Progenitor cell of endocrine pancreas (in vitro differentiated cells): ENCODE results near the gene ZFAND3. TPM values are rescaled to one million over a fixed set of nuclear protein-coding genes. Genes with fewer than 3 reads are reported as not detected.

Experiments
- DNase-seq: peaks from one replicate; pipeline ENCODE4 v3.0.0; 2021; ENCODE audit warnings: low spot score; ENCODE audit not compliant: unreplicated experiment
- H3K27ac Mint-ChIP-seq: 2 replicates; pipeline ENCODE4 v1.8.0; 2021; ENCODE audit warnings: mild to moderate bottlenecking, moderate library complexity, mixed read lengths
- H3K27me3 Mint-ChIP-seq: 2 replicates; pipeline ENCODE4 v1.8.0; 2021; ENCODE audit warnings: mixed read lengths
- H3K36me3 Mint-ChIP-seq: 2 replicates; pipeline ENCODE4 v1.8.0; 2022; ENCODE audit warnings: mixed read lengths; ENCODE audit not compliant: insufficient read depth
- H3K4me1 Mint-ChIP-seq: 2 replicates; pipeline ENCODE4 v1.8.0; 2021; ENCODE audit warnings: low read depth, mixed read lengths
- H3K4me3 Mint-ChIP-seq: 2 replicates; pipeline ENCODE4 v1.8.0; 2021; ENCODE audit warnings: low read depth, mild to moderate bottlenecking, moderate library complexity, mixed read lengths
- H3K9me3 Mint-ChIP-seq: 2 replicates; pipeline ENCODE4 v1.8.0; 2021; ENCODE audit warnings: low read depth, mixed read lengths
- CTCF ChIP-seq: fragments of 200-600 bp; sonication (generic); IDR thresholded peaks from one replicate; pipeline ENCODE4 v1.5.0; 2021; ENCODE audit warnings: antibody characterized with exemption, mild to moderate bottlenecking; ENCODE audit not compliant: unreplicated experiment
- total RNA-seq: library from RNA; stranded (reverse); gene quantifications from 2 replicates; pipeline ENCODE4 v1.2.1, GENCODE V29; 2021

ZFAND3 gene
- total RNA-seq, 1 donor from 2014 or later, result 102 TPM

GRCh38 chr6:37974381-37974780 lies 154.9 kb downstream of the ZFAND3 start:
- no peak for DNase-seq
- TF ChIP-seq CTCF, result no peak
- peaks cover 19% of the 10 kb centered on the region for H3K36me3 Mint-ChIP-seq
- H3K27ac Mint-ChIP-seq, result no peak overlapping the region
- no peak overlapping the region for H3K4me3 Mint-ChIP-seq
- H3K4me1 Mint-ChIP-seq, result peaks cover 7% of the 10 kb centered on the region
- H3K9me3 Mint-ChIP-seq, result peaks cover 3% of the 10 kb centered on the region
- no peaks in the 10 kb centered on the region for H3K27me3 Mint-ChIP-seq

- no peak overlapping the region for H3K4me3 Mint-ChIP-seq
- no peaks in the 10 kb centered on the region for H3K27me3 Mint-ChIP-seq
- no peak for TF ChIP-seq CTCF
- DNase-seq, result no peak
- H3K4me1 Mint-ChIP-seq, result peaks cover 10% of the 10 kb centered on the region
- H3K9me3 Mint-ChIP-seq, result peaks cover 3% of the 10 kb centered on the region
- H3K27ac Mint-ChIP-seq, result no peak overlapping the region
- peaks cover 18% of the 10 kb centered on the region for H3K36me3 Mint-ChIP-seq
Measured at GRCh38 chr6:37974943-37975342, 155.4 kb downstream of the ZFAND3 start.

- H3K36me3 Mint-ChIP-seq, result peaks cover 18% of the 10 kb centered on the region
- no peaks in the 10 kb centered on the region for H3K27me3 Mint-ChIP-seq
- no peak for TF ChIP-seq CTCF
- peak overlapping the region; percentile 13 for H3K27ac Mint-ChIP-seq
- H3K4me1 Mint-ChIP-seq, result peaks cover 21% of the 10 kb centered on the region
- H3K9me3 Mint-ChIP-seq, result peaks cover 3% of the 10 kb centered on the region
- DNase-seq, result no peak
- no peak overlapping the region for H3K4me3 Mint-ChIP-seq
Measured at GRCh38 chr6:37977715-37978114, 158.2 kb downstream of the ZFAND3 start.

GRCh38 chr6:37979392-37980221 lies 160.1 kb downstream of the ZFAND3 start:
- no peak overlapping the region for H3K27ac Mint-ChIP-seq
- H3K9me3 Mint-ChIP-seq, result peaks cover 3% of the 10 kb centered on the region
- H3K4me1 Mint-ChIP-seq, result peaks cover 23% of the 10 kb centered on the region
- DNase-seq, result no peak
- H3K27me3 Mint-ChIP-seq, result no peaks in the 10 kb centered on the region
- peaks cover 10% of the 10 kb centered on the region for H3K36me3 Mint-ChIP-seq
- H3K4me3 Mint-ChIP-seq, result no peak overlapping the region
- no peak for TF ChIP-seq CTCF

GRCh38 chr6:37980222-37980595 lies 160.7 kb downstream of the ZFAND3 start:
- DNase-seq, result no peak
- Mint-ChIP-seq H3K4me1 (peaks cover 23% of the 10 kb centered on the region), H3K4me3 (no peak overlapping the region), H3K36me3 (peaks cover 6% of the 10 kb centered on the region), H3K27ac (no peak overlapping the region), H3K27me3 (no peaks in the 10 kb centered on the region), H3K9me3 (peaks cover 3% of the 10 kb centered on the region)
- no peak for TF ChIP-seq CTCF
